Stimulated activated CD4-positive, alpha-beta T cell treated with anti-CD3 and anti-CD28 coated beads, Interleukin-2, amount 100 ng/mL, for 24 hours (primary cell): Measurements from ENCODE around the gene ATP9B.

Experiments used
- DNase-seq, 2 donors: peaks; one replicate each; pipeline ENCODE4 v3.0.0-alpha.2; 2020

The ATP9B gene

DNA sequence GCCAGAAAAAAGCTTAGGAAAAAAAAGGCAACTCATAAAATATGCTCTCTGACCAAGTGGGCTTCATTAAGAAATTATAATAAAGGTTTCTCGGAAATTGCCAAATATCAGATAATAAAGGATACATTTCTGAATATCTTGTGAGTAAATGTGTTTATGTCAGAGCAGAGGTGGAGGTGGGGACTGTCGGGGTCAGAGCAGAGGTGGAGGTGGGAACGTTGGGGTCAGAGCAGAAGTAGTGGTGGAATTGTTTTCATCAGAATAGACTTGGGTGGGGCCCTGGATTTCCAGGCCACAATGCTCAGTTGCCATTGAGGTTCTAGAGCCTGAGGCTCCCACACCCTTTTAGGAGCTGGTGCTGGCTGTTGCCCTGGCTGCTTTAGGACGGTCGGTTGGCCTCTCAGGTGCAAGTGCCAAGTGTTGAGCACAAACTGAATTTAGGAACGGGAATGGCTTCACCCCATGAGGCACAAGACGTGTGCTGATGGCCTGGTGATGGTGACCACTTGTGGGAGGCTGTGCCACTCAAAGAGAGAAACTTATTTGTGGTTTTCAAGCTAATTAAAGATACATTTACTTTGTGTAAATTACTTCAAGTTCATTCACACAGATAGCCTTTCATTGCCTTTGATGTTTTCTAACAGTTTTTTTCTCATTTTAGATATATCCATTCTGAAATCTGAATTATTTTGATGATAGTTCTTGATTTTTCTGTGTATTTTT lies 131.5 kb downstream of the ATP9B start:
- DNase-seq, result peak; percentile 12 to 28

DNA sequence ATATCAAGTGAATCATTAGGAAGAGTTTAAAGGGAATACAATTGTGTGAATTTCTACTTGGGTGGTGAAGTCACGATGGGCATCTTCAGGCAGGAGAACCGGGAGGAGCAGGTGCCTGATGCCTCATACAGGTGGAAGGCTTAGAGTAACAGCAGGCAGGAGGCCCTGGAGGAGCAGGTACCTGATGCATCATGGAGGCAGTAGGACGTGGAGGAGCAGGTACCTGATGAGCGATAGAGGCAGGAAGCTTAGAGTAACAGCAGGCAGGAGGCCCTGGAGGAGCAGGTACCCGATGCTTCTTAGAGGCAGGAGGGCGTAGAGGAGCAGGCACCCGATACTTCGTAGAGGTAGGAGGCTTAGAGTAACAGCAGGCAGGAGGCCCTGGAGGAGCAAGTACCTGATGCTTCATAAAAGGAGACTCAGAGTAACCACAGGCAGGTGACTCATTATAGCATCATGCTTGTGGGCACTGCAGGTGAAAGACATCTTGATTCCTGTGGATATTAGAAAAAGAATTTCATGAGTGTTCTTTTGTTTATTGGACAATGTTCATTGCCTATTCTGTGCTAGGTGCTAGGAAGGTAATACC lies 133.9 kb downstream of the ATP9B start:
- peak; percentile 27 to 33 for DNase-seq

DNA sequence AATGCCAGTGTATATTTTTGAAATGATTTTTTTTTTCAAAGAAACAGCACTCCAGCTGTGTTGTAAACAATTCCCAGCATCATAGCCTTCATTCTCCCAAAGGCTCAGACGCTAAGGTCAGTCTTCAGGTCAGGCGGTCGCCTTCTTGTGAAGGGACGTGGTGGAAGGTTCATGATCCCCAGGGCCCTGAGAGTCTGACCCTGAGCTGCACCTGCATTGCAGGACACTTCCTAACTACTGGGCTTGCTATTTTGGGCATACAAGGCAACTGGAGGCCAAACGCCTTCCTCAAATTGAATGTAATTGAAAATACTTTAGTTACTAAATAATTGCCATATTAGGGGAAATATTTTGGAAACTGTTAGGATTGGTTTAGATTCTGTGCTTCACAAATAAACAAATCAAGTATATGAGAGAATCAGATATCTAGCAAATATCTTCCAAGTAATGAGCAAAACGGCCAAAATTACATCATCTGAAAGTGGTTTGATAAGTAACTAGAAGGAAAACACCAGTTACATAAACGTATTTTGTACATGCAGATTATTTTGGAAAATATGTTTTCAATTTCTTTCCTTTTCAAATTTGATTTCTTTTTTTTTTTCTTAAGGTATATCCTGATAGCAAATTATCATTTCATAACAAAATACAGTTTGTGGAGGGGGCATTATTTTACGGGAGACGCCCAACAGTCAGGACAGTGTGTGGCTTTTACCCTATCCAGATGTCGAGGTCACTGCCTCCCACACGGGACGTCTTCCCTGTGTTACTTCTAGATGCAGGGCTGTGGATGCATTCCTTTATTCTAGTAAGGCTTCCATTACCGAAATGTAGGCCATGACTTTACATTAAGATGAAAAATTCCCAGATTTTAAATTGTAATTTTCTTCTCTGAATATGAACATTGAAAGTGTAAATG lies 136.0 kb downstream of the ATP9B start:
- DNase-seq, result no peak

DNA sequence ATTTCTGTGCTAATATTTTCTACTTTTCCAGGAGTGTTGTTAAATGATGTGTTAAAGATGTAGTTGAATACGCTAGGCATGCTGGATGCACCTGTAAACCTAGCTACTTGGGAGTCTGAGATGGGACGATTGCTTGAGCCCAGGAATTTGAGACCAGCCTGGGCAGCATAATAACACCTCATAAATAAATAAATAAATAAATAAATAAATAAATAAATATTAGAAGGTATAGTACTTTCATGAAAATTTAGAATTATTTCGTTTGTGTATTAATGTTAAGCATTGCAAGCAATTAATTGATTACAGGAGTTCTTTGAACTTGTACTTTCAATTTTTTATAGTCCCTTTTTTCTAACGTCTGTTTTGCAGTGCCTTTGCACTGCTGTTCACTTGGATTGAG lies 137.2 kb downstream of the ATP9B start:
- DNase-seq, result no peak

DNA sequence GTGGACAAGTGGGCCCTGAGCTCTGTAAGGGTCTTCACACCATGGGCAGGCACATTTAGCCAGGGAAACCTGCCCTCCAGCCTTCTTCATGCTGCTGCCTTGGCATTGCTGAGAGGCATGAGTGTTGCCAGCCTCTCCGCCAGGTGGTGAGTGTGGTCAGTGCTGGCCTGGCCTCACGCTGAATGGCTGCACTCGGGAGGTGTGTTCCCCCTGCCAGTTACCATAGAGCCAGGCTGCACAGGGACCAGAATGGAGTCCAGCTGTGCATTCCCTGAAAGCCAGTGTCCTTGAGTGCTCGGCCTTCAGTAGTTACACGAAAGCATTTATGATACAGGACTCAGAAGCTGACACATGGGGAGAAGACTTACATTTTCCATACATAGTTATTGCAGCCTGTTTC lies 139.7 kb downstream of the ATP9B start:
- no peak for DNase-seq

DNA sequence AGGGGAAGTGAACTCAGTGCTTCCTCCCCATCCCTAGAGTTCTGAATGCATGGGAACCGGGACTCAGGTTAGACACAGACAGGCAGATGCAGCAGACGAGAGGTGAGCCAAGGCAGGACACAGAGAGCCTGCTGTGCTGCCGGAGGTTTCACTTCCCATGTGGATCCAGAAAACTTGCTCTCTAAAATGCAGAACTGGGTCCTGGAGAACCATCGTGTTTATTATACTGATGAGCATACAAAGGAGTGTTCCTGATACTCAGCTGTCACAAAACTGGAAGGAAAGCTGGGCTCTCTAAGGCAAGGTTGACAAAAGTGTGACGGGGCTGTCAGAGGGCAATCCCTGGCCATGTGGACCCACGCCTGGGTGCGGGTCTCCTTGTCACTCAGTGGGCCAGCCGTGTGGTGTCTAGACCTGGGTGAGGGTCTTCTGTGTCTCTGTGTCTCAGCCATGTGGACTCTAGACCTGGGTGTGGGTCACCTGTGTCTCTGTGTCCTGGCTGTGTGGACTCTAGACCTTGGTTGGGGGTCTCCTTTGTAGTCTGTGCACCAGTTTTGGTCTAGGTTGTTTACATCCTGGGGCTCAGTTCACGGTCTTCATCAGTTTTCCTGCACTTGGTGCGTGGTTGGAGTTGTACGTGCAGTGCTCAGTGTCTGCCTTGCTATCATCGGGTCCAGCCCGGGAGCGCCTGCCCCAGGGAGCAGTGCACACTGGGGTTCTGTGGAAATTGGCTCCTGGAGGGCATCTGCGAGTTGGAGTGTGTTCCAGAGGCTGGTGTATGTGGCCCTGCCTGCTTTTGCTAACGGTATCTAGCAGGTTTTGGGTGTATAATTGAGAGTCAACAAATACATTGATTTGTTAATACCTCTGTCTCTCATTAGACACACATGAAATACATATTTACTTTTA lies 141.1 kb downstream of the ATP9B start:
- no peak for DNase-seq

DNA sequence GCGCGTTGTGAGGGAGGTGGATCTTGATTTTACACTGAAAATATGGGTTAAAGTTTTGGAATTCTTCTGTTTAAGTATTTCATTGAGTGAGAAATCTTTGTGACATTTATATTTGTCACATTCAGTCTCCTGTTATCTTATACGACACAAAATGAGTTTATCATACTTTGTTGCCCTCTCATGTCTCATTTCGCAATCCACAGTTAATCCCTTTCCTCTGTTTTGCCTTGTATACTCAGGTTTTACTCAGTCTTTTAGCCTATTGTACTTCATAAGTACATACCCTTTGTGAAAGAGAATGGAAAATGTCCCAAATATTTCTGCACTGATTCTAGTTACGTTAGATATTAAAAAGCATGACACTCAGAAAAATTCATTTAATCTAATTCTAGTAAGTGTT lies 142.7 kb downstream of the ATP9B start:
- no peak for DNase-seq

DNA sequence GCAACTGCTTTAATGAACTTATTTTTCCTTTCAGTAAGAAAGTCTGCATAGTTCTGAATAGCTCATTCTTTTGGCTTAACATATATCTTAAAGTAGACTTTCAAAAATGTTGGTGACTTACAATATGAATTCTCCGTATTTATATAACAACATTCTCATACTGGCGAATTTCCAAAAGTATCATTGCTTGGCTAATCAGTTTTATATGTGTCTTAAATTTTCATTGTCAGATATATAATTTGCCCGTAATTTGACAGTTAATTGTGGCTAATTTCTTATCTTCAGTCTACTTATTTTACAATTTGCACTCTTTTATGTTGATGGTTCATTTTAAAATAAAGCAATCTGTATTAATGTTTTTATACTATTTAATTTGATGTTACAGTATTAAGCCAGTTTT lies 144.9 kb downstream of the ATP9B start:
- no peak for DNase-seq

DNA sequence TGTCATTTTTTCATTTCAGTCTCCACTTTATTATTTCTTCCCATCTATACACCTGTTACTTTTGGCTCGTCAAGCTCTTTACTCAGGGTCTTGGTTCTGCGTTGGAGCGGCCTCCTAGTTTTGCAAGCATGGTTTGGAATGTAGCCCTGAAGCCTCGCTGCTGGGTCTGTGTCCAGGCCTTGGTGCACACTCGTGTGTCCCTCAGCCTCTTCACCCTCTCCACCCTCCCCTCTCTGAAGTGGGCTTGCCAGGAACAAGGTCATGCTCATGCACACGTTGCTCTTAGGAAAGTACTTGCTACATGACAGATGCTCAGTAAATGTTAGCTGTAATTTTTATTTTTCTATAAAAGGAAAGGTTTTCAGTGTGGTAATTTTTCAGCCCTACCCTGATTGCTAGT lies 147.0 kb downstream of the ATP9B start:
- DNase-seq, result no peak

DNA sequence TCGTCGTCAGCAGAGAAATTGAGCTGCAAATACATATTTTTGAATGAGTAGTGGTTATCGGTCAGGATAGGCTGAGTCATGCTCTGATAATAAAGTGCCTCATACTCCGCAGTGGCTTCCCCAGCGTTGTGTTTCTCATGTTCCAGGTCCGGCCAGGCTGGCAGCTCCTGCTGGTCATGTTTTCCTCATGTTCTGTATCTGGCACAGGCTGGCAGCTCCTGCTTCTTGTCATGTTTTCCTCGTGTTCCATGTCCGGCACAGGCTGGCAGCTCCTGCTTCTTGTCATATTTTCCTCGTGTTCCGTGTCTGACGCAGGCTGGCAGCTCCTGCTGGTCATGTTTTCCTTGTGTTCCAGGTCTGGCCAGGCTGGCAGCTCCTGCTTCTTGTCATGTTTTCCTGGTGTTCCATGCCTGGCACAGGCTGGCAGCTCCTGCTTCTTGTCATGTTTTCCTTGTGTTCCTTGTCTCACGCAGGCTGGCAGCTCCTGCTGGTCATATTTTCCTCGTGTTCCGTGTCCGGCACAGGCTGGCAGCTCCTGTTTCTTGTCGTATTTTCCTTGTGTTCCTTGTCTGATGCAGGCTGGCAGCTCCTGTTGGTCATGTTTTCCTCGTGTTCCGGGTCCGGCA lies 148.9 kb downstream of the ATP9B start:
- no peak for DNase-seq

DNA sequence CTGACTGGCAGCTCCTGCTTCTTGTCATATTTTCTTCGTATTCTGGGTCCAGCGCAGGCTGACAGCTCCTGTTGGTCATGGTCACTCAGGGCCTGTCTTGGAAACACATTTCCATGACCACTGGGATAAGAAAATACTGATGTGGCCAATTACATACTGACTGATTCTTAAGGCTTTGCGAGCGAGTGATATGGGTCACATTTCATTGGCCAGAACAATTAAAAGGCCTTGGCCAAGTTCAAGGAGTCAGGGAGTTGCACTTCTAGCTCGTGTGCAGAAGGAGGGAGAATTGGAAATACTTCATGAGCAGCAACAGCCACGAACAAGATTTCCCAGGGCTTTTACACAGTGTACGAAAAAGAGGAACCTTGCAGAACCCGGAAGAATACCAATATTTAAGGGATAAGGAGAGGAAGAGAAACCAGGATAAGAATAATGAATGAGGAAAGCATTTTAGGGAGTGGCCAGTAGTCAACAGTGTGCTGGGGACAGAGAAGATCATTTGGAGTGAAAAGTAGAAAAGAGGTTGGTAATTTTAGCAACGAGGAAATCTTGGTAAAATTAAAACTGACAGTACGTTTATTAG lies 149.5 kb downstream of the ATP9B start:
- no peak for DNase-seq

DNA sequence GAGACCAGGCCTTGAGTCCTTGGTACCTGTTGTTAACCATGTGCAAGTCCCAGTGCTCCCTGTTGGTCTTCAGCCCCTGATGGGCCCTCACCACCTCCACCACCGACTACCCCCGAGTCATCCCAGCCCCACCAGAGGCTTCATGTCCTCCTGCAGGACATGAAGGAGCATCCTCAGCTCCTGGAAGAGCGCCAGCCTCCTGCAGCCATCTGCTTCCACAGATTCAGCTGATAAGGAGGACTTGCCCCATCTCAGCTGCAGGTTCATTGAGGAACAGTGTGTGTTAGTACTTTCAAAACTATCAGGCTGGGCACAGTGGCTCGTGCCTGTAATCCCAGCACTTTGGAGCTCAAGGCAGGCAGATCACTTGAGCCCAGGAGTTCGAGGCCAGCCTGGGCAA lies 151.9 kb downstream of the ATP9B start:
- DNase-seq, result no peak

DNA sequence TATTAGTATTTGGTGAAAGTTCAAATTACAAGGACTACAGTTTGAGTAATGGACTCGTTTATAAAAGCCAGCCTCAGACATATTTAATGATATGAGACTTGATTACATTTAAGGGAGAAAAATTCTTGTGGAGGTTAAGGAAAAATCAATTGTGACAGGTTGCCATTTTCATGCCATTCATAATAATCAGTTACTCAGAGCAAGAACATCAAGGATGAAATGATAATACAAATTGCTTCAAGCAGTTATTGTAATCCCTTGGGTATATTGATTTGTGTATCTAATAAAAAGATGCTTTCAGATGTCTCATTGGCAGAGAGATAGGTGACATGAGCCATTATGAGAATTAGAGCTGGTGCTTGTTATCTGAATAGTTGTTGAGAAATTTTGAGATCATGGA lies 153.6 kb downstream of the ATP9B start:
- no peak for DNase-seq

DNA sequence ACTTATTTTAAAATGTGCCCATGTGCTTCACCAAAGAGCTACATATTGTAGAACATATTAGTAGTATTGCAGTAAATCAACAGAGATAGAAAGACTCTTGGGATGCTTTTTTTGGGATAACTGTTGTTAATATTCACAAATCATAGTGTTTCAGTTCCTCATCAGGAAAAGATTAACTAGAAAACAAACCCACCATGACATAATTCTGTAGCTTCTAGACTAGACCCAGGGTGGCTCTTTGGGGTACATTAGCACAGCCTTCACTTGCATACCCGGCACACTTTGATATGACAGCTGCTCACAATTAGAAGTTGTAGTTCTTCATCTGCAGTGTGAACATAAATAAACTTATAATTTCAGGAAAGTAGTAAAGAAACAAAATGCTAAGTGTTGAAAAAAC lies 154.2 kb downstream of the ATP9B start:
- no peak for DNase-seq

DNA sequence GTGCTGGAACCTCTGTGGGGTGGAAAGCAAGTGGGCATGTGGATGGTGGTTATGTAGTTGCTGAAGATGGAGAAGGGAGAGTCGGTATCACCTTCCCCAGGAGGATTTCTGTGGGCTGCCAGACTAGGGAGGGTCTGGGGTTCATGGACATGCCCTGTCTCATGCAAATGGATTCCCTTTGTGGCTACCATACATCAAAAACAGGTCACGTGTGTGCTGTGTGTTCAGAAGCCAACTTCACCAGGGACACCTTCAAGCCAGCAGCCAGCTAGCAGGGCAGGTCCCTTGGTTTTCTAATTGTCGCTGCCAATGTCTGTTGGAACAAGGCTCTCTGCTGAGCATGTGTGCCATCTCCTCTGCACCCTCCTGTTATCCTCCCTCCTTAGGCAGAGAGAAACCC lies 155.2 kb downstream of the ATP9B start:
- DNase-seq, result no peak

DNA sequence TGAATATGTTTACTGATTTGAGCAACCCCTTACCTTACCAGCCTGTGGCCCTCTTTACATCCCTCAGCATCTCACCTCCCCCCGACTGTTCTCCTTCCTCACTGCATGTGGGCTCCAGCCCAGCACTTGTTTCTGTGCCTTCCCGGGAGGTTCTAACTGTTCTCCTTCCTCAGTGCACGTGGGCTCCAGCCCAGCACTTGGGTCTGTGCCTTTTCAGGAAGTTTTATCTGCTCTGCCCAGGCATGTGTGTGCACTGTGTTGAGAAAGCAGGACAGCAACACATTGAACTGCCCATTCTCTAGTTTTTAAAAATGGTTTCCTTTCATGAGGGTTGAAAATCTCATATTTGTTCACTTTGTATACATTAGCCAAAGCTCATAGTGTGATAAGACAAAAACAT lies 158.4 kb downstream of the ATP9B start:
- DNase-seq, result no peak

DNA sequence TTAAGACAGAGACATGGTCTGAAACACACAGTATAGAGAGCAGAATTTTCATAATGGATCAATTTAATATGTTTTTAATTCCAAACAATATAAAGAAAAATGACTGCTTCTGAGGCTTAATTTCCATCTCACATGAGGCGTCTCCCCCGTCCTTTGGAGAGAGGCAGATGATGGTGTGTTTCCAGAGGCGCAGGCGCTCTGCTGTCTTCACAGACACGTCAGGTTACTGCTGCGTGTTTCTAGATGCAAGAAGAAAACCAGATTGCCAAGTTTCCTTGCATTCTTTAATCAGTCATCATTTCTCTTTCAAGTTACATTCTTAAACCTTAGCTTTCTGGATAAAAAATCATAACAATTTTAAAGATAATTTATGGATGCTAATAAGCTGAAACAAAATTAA lies 160.2 kb downstream of the ATP9B start:
- DNase-seq, result no peak

DNA sequence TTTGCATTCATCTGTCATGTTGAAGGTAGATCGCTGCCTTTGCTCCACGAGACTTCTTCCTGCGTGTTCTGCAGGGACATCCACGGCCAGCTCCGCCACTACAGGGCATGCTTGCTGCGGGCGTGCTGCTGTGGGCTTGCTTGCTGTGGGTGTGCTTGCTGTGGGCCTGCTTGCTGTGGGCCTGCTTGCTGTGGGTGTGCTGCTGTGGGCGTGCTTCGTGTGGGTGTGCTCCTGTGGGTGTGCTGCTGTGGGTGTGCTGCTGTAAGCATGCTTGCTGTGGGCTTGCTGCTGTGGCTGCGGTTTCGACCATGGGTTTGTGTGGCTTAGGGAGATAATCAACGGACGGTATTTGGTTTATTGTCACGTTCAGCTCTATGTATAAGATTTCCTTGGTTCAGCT lies 165.2 kb downstream of the ATP9B start:
- no peak for DNase-seq

DNA sequence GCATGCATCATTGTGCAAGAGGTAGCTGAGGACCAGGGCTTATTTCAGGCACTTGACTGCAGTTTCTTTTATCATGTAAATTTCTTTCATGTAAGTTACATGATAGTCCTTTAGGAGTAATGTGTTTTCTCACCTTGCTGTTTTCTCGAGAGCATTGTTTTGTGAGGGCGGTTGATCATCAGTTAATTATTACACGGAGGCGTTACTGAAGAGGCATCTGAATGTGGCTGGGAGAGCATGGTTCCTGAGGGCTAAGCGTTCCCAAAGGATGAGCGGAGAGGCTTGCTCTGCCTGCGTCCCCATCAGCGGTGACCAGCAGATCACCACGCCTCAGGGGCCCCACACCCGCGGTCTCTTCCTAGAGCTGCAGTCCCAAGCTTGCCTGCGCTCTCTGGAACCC lies 170.4 kb downstream of the ATP9B start:
- DNase-seq, result no peak

DNA sequence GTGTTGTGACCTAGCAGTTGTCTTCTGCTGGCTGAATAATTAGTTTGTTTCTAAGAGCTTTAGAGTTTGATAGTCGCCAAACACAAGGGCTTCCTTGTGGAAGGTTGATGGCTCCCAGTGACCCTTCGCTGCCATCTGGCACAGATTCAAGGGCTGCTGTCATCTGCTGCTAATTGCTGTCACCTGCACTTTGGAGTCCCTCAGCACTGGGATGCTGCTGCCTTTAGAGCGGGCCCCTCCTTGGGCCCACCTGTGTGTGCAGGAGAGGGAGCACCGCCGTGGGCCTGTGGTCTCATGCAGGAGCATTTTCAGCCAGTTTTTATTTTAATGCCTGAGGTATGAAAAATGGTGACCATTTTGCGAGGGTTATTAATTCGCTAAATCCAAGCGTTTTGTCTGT lies 172.6 kb downstream of the ATP9B start:
- DNase-seq, result no peak

DNA sequence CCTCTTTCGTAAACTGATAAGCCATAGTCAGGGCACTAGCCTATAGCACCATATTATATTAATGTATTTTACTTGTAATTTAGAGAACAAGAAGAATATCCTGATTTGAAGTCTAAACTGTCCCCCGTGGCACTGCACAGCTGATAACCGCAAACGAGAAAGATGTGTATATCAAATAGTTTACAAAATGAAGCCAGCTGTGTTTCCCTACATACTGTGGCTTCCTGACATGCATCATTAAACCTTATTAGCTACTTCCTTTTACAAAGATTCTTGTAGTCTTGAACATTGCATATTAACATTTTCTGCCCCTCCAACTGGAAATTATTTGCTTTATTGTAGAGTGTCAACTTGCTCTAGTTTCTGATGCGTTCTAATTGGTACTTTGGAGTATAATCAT lies 173.1 kb downstream of the ATP9B start:
- DNase-seq, result no peak

DNA sequence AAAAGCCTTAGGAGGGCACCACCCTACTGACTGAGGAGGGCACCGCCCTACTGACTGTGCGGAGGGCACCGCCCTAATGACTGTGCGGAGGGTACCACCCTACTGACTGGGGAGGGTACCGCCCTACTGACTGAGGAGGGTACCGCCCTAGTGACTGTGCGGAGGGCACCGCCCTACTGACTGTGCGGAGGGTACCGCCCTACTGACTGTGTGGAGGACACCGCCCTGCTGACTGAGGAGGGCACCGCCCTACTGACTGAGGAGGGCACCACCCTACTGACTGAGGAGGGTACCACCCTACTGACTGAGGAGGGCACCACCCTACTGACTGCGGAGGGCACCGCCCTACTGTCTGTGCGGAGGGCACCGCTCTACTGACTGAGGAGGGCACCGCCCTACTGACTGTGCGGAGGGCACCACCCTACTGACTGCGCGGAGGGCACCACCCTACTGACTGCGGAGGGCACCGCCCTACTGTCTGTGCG lies 176.4 kb downstream of the ATP9B start:
- DNase-seq, result no peak
